Adrenal gland (tissue), 5 donors: Measurements from ENCODE around the gene DEFB127.

Experiments used
- CTCF ChIP-seq, 6 experiments: fragments of 450-650 bp in 4 of 6; fragments of 200-600 bp in 2 of 6; sonication (generic) in 1 of 6; IDR thresholded peaks; 1 replicate in 5 of 6; 2 replicates in 1 of 6; pipeline versions ENCODE4 v1.5.1 to v1.8.0; 2016 to 2021; ENCODE audit warnings: antibody characterized with exemption in 6 of 6, mild to moderate bottlenecking in 2 of 6, moderate library complexity in 1 of 6
- POLR2A ChIP-seq, 2 donors: fragments of 450-650 bp; IDR thresholded peaks; one replicate each; pipeline ENCODE4 v1.6.1; 2017; ENCODE audit warnings: antibody characterized with exemption in 2 of 2, mild to moderate bottlenecking in 2 of 2, moderate library complexity in 1 of 2
- donor health status: DM: no; HTN: no; CAD: no.

- no peak for TF ChIP-seq CTCF (IDR thresholded peaks at IDR 0.05)
- TF ChIP-seq POLR2A (IDR thresholded peaks at IDR 0.05) = no peak
Observed at GRCh38 chr20:168876-169275, 11.6 kb downstream of the DEFB127 start.
